Fibroblast of lung (primary cell): ENCODE measurements around the gene GTSF1L. TPM values are rescaled to one million over a fixed set of nuclear protein-coding genes. Genes with fewer than 3 reads are reported as not detected.

Experiments used
- DNase-seq, 2 donors: peaks; one replicate each; pipeline versions ENCODE4 v3.0.0 to v3.0.0-alpha.2; 2010; ENCODE audit warnings: low read depth in 2 of 2
- H2AFZ ChIP-seq: 2 replicates; pipeline ENCODE4 v1.5.1; 2012; ENCODE audit warnings: low read length, control low read depth, inconsistent platforms
- H3K27ac ChIP-seq: 2 replicates; pipeline ENCODE4 v1.5.1; 2011; ENCODE audit warnings: low read length, control low read depth; ENCODE audit not compliant: insufficient read depth
- H3K27me3 ChIP-seq: 2 replicates; pipeline ENCODE4 v1.5.1; 2011; ENCODE audit warnings: mild to moderate bottlenecking, low read length; ENCODE audit not compliant: control insufficient read depth, insufficient read depth
- H3K36me3 ChIP-seq: 2 replicates; pipeline ENCODE4 v1.5.1; 2011; ENCODE audit warnings: low read length; ENCODE audit not compliant: control insufficient read depth, insufficient read depth
- H3K4me1 ChIP-seq: 2 replicates; pipeline ENCODE4 v1.5.1; 2011; ENCODE audit warnings: low read length; ENCODE audit not compliant: control insufficient read depth, insufficient read depth; ENCODE audit errors: extremely low read depth
- H3K4me2 ChIP-seq: 2 replicates; pipeline ENCODE4 v1.5.1; 2011; ENCODE audit warnings: low read length, control low read depth; ENCODE audit not compliant: insufficient read depth; ENCODE audit errors: extremely low read depth
- H3K4me3 ChIP-seq, 4 experiments: fragments of 200-600 bp in 1 of 4; sonication (generic) in 1 of 4; replicated peaks in 1 of 4; 2 replicates each; pipeline ENCODE4 v1.5.1; 2011 to 2016; ENCODE audit warnings: low read length in 4 of 4, low read depth in 3 of 4, mild to moderate bottlenecking in 3 of 4, control low read depth in 2 of 4, inconsistent platforms in 1 of 4, mixed read lengths in 1 of 4; ENCODE audit not compliant: insufficient read depth in 1 of 4; ENCODE audit errors: control extremely low read depth in 1 of 4
- H3K79me2 ChIP-seq: 2 replicates; pipeline ENCODE4 v1.5.1; 2012; ENCODE audit warnings: mild to moderate bottlenecking, low read length, inconsistent platforms; ENCODE audit not compliant: control insufficient read depth, insufficient read depth
- H3K9ac ChIP-seq: 2 replicates; pipeline ENCODE4 v1.5.1; 2011; ENCODE audit warnings: mild to moderate bottlenecking, low read length, control low read depth; ENCODE audit not compliant: insufficient read depth
- H3K9me3 ChIP-seq: 2 replicates; pipeline ENCODE4 v1.5.1; 2012; ENCODE audit warnings: low read depth, low read length; ENCODE audit not compliant: control insufficient read depth, insufficient read depth
- H4K20me1 ChIP-seq: 2 replicates; pipeline ENCODE4 v1.5.1; 2011; ENCODE audit warnings: low read length; ENCODE audit not compliant: control insufficient read depth, insufficient read depth; ENCODE audit errors: extremely low read depth
- EZH2 ChIP-seq: IDR thresholded peaks from 2 replicates; pipeline ENCODE4 v1.5.1; 2012; ENCODE audit warnings: low read length, control low read depth, mild to moderate bottlenecking; ENCODE audit errors: missing control alignments
- polyA plus RNA-seq, 2 donors: library from polyadenylated mRNA; depleted of rRNA in 1 of 2; stranded (reverse) in 1 of 2; unstranded in 1 of 2; fragments of >200 nt; gene quantifications; 2 replicates each; pipeline ENCODE4 v1.2.1, GENCODE V29; 2011 to 2012; ENCODE audit warnings: missing spikeins in 1 of 2
- total RNA-seq: library from RNA; depleted of rRNA; stranded (reverse); fragments of >200 nt; gene quantifications from 2 replicates; pipeline ENCODE4 v1.2.1, GENCODE V29; 2014
- TF ChIP-seq, protein P1 (sequence below), 2 donors: IDR thresholded peaks in 1 of 2; conservative IDR thresholded peaks in 1 of 2; 1 replicate in 1 of 2; 2 replicates in 1 of 2; pipeline ENCODE4 v1.5.1; 2011 to 2012; ENCODE audit warnings: low read length in 2 of 2, control low read depth in 1 of 2, inconsistent platforms in 1 of 2, low read depth in 1 of 2, mild to moderate bottlenecking in 1 of 2

The GTSF1L gene
- total and polyA plus RNA-seq, 2 donors (not counting 1 experiment from before 2014, with no cell fraction given): not detected

GRCh38 chr20:43723735-43724134 lies 3.1 kb downstream of the GTSF1L start:
- no peaks in the 10 kb centered on the region for H3K9me3 ChIP-seq
- no peak for TF ChIP-seq EZH2
- TF ChIP-seq, protein P1, sequence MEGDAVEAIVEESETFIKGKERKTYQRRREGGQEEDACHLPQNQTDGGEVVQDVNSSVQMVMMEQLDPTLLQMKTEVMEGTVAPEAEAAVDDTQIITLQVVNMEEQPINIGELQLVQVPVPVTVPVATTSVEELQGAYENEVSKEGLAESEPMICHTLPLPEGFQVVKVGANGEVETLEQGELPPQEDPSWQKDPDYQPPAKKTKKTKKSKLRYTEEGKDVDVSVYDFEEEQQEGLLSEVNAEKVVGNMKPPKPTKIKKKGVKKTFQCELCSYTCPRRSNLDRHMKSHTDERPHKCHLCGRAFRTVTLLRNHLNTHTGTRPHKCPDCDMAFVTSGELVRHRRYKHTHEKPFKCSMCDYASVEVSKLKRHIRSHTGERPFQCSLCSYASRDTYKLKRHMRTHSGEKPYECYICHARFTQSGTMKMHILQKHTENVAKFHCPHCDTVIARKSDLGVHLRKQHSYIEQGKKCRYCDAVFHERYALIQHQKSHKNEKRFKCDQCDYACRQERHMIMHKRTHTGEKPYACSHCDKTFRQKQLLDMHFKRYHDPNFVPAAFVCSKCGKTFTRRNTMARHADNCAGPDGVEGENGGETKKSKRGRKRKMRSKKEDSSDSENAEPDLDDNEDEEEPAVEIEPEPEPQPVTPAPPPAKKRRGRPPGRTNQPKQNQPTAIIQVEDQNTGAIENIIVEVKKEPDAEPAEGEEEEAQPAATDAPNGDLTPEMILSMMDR (conservative IDR thresholded peaks at IDR 0.05 in 1 of 2, IDR thresholded peaks at IDR 0.05 in 1 of 2; ENCODE audit: low read depth in 1 of 2, low read length in 2 of 2): no peak
- no peak overlapping the region for H2AFZ ChIP-seq
- no peaks in the 10 kb centered on the region for H3K27me3 ChIP-seq
- DNase-seq: no peak
- no peaks in the 10 kb centered on the region for H3K36me3 ChIP-seq
- no peak overlapping the region for H3K9ac ChIP-seq
- no peak overlapping the region for H3K27ac ChIP-seq
- no peaks in the 10 kb centered on the region for H3K79me2 ChIP-seq
- H3K4me3 ChIP-seq: no peak overlapping the region
- peaks cover 3% of the 10 kb centered on the region for H3K4me1 ChIP-seq
- no peak overlapping the region for H3K4me2 ChIP-seq
- no peaks in the 10 kb centered on the region for H4K20me1 ChIP-seq

- Histone ChIP-seq H2AFZ (no peak overlapping the region), H3K4me3 (no peak overlapping the region), H3K27ac (no peak overlapping the region), H3K9me3 (no peaks in the 10 kb centered on the region), H4K20me1 (no peaks in the 10 kb centered on the region), H3K9ac (no peak overlapping the region), H3K27me3 (no peaks in the 10 kb centered on the region), H3K79me2 (no peaks in the 10 kb centered on the region), H3K4me1 (peaks cover 3% of the 10 kb centered on the region), H3K36me3 (no peaks in the 10 kb centered on the region), H3K4me2 (no peak overlapping the region)
- DNase-seq: peak in 1 of 2 donors; percentile 22
- TF ChIP-seq EZH2: no peak
- TF ChIP-seq, protein P1 (conservative IDR thresholded peaks at IDR 0.05 in 1 of 2, IDR thresholded peaks at IDR 0.05 in 1 of 2; ENCODE audit: low read depth in 1 of 2, low read length in 2 of 2): no peak
Observed at GRCh38 chr20:43723186-43723585, 3.6 kb downstream of the GTSF1L start.

- Histone ChIP-seq H3K4me1 (peaks cover 3% of the 10 kb centered on the region), H3K27ac (no peak overlapping the region), H3K4me3 (no peak overlapping the region), H4K20me1 (no peaks in the 10 kb centered on the region), H3K36me3 (no peaks in the 10 kb centered on the region), H3K4me2 (no peak overlapping the region), H3K27me3 (no peaks in the 10 kb centered on the region), H3K9ac (no peak overlapping the region), H2AFZ (no peak overlapping the region), H3K79me2 (no peaks in the 10 kb centered on the region), H3K9me3 (no peaks in the 10 kb centered on the region)
- TF ChIP-seq, protein P1 (conservative IDR thresholded peaks at IDR 0.05 in 1 of 2, IDR thresholded peaks at IDR 0.05 in 1 of 2; ENCODE audit: low read depth in 1 of 2, low read length in 2 of 2): no peak
- no peak for TF ChIP-seq EZH2
- no peak for DNase-seq
Observed at GRCh38 chr20:43722153-43722505, 4.7 kb downstream of the GTSF1L start.
